HEK293 (cell line): ENCODE measurements around the gene ALG12.

Experiments used
- CTCF ChIA-PET: fragments of 350-600 bp; formaldehyde crosslinking; extraction: SDS; loops from one replicate; lab custom pipeline; 2021; ENCODE audit warnings: antibody characterized with exemption; lab: Yijun Ruan, JAX
- POLR2A ChIA-PET: fragments of 300-600 bp; formaldehyde crosslinking; extraction: SDS; loops from one replicate; lab custom pipeline; 2020; ENCODE audit warnings: antibody characterized with exemption, inconsistent platforms; lab: Yijun Ruan, JAX
- H3K27ac ChIP-seq: fragments of 200-500 bp; sonication (Bioruptor generic); 2 replicates; pipeline ENCODE4 v1.5.1; 2014; ENCODE audit warnings: low read depth, low read length, control low read depth, inconsistent platforms; ENCODE audit errors: extremely low read depth
- H3K36me3 ChIP-seq, 2 experiments: fragments of 200-500 bp in 1 of 2; sonication (Bioruptor generic) in 1 of 2; 1 replicate in 1 of 2; 2 replicates in 1 of 2; pipeline ENCODE4 v1.5.1; 2014 to 2017; ENCODE audit warnings: inconsistent platforms in 2 of 2, low read length in 2 of 2; ENCODE audit not compliant: control insufficient read depth in 2 of 2, insufficient read depth in 1 of 2
- H3K4me1 ChIP-seq: fragments of 200-500 bp; sonication (Bioruptor generic); 2 replicates; pipeline ENCODE4 v1.5.1; 2014; ENCODE audit warnings: mild to moderate bottlenecking, low read length, inconsistent platforms; ENCODE audit not compliant: control insufficient read depth, insufficient read depth
- H3K4me3 ChIP-seq: 2 replicates; pipeline ENCODE4 v1.5.1; 2011; ENCODE audit warnings: low read depth, mild to moderate bottlenecking, control low read depth, low read length, moderate library complexity
- H3K9me3 ChIP-seq: fragments of 200-500 bp; sonication (Bioruptor generic); 2 replicates; pipeline ENCODE4 v1.5.1; 2014; ENCODE audit warnings: low read depth, low read length, inconsistent platforms; ENCODE audit not compliant: control insufficient read depth, insufficient read depth
- TCF7L2 ChIP-seq: IDR thresholded peaks from 2 replicates; pipeline ENCODE4 v1.6.1; 2011; ENCODE audit warnings: low read depth, mild to moderate bottlenecking, inconsistent platforms, low read length, moderate library complexity, borderline replicate concordance
- ZBTB20 ChIP-seq: fragments of 450-650 bp; formaldehyde crosslinking; IDR thresholded peaks from 2 replicates; pipeline ENCODE4 v1.5.1; 2016; ENCODE audit warnings: missing biosample characterization, missing genetic modification characterization
- ZFP41 ChIP-seq: fragments of 450-650 bp; formaldehyde crosslinking; IDR thresholded peaks from 2 replicates; pipeline ENCODE4 v1.5.1; 2016; ENCODE audit warnings: missing biosample characterization, missing genetic modification characterization, borderline replicate concordance
- ZFP69B ChIP-seq: fragments of 450-650 bp; formaldehyde crosslinking; IDR thresholded peaks from 2 replicates; pipeline ENCODE4 v1.5.1; 2016; ENCODE audit warnings: missing biosample characterization, missing genetic modification characterization
- ZIC2 ChIP-seq: fragments of 450-650 bp; formaldehyde crosslinking; IDR thresholded peaks from 2 replicates; pipeline ENCODE4 v1.5.1; 2016; ENCODE audit warnings: missing biosample characterization, missing genetic modification characterization
- ZNF138 ChIP-seq: fragments of 450-650 bp; formaldehyde crosslinking; IDR thresholded peaks from 2 replicates; pipeline ENCODE4 v1.5.1; 2016; ENCODE audit warnings: missing biosample characterization, missing genetic modification characterization, borderline replicate concordance
- ZNF16 ChIP-seq: fragments of 450-650 bp; formaldehyde crosslinking; IDR thresholded peaks from 2 replicates; pipeline ENCODE4 v1.5.1; 2016; ENCODE audit warnings: low read depth, missing biosample characterization, missing genetic modification characterization
- ZNF394 ChIP-seq: fragments of 450-650 bp; formaldehyde crosslinking; IDR thresholded peaks from 2 replicates; pipeline ENCODE4 v1.5.1; 2016; ENCODE audit warnings: missing biosample characterization, missing genetic modification characterization, mild to moderate bottlenecking, moderate library complexity, borderline replicate concordance
- ZNF660 ChIP-seq: fragments of 450-650 bp; IDR thresholded peaks from 2 replicates; pipeline ENCODE4 v1.5.1; 2018; ENCODE audit warnings: missing biosample characterization, mild to moderate bottlenecking, missing genetic modification characterization
- ZSCAN30 ChIP-seq: fragments of 450-650 bp; IDR thresholded peaks from 2 replicates; pipeline ENCODE4 v1.5.1; 2018; ENCODE audit warnings: missing biosample characterization, mild to moderate bottlenecking, missing genetic modification characterization, moderate library complexity
- TF ChIP-seq, protein P1 (sequence below): fragments of 450-650 bp; formaldehyde crosslinking; IDR thresholded peaks from 2 replicates; pipeline ENCODE4 v1.5.1; 2016; ENCODE audit warnings: missing biosample characterization, missing genetic modification characterization
- TF ChIP-seq, protein P2 (sequence below): fragments of 450-650 bp; formaldehyde crosslinking; IDR thresholded peaks from 2 replicates; pipeline ENCODE4 v1.5.1; 2016; ENCODE audit warnings: missing biosample characterization, missing genetic modification characterization
- TF ChIP-seq, protein P3 (sequence below): fragments of 450-650 bp; formaldehyde crosslinking; IDR thresholded peaks from 2 replicates; pipeline ENCODE4 v1.5.1; 2016; ENCODE audit warnings: missing biosample characterization, missing genetic modification characterization
- TF ChIP-seq, protein P4 (sequence below): fragments of 450-650 bp; formaldehyde crosslinking; IDR thresholded peaks from 2 replicates; pipeline ENCODE4 v1.5.1; 2016; ENCODE audit warnings: missing biosample characterization, missing genetic modification characterization
- TF ChIP-seq, protein P5 (sequence below): fragments of 450-650 bp; formaldehyde crosslinking; IDR thresholded peaks from 2 replicates; pipeline ENCODE4 v1.5.1; 2016; ENCODE audit warnings: missing biosample characterization, missing genetic modification characterization
- TF ChIP-seq, protein P6 (sequence below): IDR thresholded peaks from 2 replicates; pipeline ENCODE4 v1.6.1; 2011; ENCODE audit warnings: mild to moderate bottlenecking, low read depth, low read length, borderline replicate concordance

The ALG12 gene

DNA sequence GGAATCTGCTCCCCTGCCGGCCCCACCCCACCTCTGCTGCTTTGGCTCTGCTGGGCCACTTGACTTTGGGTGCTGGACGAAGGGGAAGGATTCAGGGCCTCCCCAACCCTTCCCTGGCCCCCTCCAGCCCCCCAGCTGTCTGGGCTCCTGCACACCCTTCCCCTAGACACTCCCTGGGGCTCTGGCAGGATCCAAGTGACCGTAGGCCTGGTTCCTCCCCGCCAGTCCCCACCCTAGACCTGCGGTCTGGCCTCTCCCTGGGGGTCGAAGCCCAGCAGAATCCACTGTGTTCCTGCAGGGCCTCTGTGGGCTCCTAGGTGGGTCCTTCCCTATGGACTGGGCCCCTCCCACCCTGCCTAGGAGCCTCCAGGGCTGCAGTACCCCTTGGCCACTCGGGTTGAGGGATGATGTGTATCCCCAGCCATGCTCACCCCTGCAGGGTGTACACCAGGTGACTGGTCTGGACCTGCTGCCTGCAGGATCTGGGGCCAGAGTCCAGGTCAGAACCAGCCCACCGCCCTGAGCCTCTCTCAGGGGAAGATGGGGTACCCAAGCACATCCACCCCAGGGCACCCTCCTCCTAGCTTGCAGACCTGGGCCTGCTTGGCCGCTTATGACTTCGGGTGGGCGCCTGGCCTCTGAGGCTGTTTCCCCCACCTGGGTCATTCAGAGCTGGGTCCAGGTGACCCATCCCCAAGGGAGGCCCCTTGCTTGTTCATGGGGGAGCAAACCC is 48.0 kb upstream of the ALG12 start (continued):
- TF ChIP-seq ZNF138 (tag by site-specific recombination): no peak
- TF ChIP-seq, protein P1, sequence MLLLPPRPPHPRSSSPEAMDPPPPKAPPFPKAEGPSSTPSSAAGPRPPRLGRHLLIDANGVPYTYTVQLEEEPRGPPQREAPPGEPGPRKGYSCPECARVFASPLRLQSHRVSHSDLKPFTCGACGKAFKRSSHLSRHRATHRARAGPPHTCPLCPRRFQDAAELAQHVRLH (tag by site-specific recombination): no peak
- no peak for TF ChIP-seq ZNF16
- TF ChIP-seq, protein P2, sequence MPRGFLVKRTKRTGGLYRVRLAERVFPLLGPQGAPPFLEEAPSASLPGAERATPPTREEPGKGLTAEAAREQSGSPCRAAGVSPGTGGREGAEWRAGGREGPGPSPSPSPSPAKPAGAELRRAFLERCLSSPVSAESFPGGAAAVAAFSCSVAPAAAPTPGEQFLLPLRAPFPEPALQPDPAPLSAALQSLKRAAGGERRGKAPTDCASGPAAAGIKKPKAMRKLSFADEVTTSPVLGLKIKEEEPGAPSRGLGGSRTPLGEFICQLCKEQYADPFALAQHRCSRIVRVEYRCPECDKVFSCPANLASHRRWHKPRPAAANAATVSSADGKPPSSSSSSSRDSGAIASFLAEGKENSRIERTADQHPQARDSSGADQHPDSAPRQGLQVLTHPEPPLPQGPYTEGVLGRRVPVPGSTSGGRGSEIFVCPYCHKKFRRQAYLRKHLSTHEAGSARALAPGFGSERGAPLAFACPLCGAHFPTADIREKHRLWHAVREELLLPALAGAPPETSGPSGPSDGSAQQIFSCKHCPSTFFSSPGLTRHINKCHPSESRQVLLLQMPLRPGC (tag by site-specific recombination): no peak
- no peak for TF ChIP-seq ZFP69B
- TF ChIP-seq, all 188 proteins: peak for 8

DNA sequence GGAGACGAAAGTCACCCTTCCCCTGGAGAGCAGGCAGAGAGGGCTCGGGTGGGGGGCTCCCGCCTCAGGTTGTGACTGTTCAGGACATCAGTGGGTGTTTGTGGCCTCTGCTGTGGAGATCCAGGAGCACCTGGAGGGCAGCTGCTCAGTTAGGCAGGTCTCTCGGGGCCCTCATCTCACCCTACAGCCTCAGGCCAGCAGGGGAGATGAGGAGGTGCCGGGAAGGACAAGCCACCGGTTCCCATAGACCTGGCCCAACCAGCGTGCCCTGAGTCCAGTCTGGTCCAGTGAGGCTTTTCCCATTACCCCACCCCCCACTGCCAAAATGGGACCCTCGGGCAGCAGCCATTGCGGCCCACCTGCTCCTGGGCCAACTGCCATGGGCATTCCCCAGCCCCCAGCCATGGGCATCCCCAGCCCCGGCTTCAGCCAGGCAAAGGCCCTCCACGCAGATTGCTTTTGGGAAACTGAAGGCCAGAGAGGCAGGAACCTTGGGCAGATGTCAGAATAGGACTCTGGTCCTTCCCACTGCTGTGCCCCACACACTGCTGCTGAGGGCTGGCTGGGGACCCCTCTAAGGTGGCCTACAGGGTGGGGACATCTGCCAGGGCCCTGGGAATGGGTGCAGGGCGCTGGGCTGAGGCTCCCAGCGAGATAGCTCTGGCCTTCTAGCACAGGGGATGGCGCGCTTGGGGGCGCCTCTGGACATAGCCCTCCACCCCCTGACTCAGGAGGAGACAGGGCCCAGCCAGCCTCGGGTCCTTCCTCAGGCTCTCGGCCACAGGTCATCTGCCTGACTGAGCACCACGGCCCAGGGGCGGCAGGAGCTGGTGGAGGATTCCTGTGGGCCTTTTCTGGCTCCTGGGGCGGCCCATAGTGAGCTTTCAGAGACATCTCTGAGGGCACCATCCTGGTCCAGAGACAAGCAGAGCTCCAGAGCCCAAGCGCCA is 47.1 kb upstream of the ALG12 start:
- Histone ChIP-seq H3K4me3 (no peak overlapping the region), H3K27ac (0 out of 2 replicates have a peak overlapping the region, but pooled peaks have one; percentile 37), H3K9me3 (no peaks in the 10 kb centered on the region), H3K36me3 (peaks cover 10 to 41% of the 10 kb centered on the region in 2 experiments), H3K4me1 (peaks cover 8% of the 10 kb centered on the region)
- POLR2A ChIA-PET: interaction anchor here (0.9 to 1.8 kb wide), 4 partner anchors 13 to 65 kb away, joined by 3 to 6 read pairs (median 4); no protein-coding TSS in a partner anchor
- CTCF ChIA-PET: interaction anchor here (0.6 kb wide), 1 partner anchor 560 kb away, joined by 4 read pairs; no protein-coding TSS in a partner anchor
- no peak for TF ChIP-seq ZNF660
- 0 out of 2 replicates have a peak, but pooled peaks have one; percentile 41 for TF ChIP-seq ZBTB20 (tag by site-specific recombination)
- TF ChIP-seq ZNF394 (tag by site-specific recombination): peak; percentile 73; the same call in 1 of the 2 replicates
- TF ChIP-seq, protein P3, sequence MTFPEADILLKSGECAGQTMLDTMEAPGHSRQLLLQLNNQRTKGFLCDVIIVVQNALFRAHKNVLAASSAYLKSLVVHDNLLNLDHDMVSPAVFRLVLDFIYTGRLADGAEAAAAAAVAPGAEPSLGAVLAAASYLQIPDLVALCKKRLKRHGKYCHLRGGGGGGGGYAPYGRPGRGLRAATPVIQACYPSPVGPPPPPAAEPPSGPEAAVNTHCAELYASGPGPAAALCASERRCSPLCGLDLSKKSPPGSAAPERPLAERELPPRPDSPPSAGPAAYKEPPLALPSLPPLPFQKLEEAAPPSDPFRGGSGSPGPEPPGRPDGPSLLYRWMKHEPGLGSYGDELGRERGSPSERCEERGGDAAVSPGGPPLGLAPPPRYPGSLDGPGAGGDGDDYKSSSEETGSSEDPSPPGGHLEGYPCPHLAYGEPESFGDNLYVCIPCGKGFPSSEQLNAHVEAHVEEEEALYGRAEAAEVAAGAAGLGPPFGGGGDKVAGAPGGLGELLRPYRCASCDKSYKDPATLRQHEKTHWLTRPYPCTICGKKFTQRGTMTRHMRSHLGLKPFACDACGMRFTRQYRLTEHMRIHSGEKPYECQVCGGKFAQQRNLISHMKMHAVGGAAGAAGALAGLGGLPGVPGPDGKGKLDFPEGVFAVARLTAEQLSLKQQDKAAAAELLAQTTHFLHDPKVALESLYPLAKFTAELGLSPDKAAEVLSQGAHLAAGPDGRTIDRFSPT (tag by site-specific recombination): peak; percentile 27; the same call in 1 of the 2 replicates
- TF ChIP-seq, protein P4, sequence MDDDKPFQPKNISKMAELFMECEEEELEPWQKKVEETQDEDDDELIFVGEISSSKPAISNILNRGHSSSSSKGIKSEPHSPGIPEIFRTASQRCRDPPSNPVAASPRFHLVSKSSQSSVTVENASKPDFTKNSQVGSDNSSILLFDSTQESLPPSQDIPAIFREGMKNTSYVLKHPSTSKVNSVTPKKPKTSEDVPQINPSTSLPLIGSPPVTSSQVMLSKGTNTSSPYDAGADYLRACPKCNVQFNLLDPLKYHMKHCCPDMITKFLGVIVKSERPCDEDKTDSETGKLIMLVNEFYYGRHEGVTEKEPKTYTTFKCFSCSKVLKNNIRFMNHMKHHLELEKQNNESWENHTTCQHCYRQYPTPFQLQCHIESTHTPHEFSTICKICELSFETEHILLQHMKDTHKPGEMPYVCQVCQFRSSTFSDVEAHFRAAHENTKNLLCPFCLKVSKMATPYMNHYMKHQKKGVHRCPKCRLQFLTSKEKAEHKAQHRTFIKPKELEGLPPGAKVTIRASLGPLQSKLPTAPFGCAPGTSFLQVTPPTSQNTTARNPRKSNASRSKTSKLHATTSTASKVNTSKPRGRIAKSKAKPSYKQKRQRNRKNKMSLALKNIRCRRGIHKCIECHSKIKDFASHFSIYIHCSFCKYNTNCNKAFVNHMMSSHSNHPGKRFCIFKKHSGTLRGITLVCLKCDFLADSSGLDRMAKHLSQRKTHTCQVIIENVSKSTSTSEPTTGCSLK (tag by site-specific recombination): no peak
- peak; percentile 60 for TF ChIP-seq ZIC2 (tag by site-specific recombination)
- TF ChIP-seq TCF7L2: no peak
- TF ChIP-seq, protein P5, sequence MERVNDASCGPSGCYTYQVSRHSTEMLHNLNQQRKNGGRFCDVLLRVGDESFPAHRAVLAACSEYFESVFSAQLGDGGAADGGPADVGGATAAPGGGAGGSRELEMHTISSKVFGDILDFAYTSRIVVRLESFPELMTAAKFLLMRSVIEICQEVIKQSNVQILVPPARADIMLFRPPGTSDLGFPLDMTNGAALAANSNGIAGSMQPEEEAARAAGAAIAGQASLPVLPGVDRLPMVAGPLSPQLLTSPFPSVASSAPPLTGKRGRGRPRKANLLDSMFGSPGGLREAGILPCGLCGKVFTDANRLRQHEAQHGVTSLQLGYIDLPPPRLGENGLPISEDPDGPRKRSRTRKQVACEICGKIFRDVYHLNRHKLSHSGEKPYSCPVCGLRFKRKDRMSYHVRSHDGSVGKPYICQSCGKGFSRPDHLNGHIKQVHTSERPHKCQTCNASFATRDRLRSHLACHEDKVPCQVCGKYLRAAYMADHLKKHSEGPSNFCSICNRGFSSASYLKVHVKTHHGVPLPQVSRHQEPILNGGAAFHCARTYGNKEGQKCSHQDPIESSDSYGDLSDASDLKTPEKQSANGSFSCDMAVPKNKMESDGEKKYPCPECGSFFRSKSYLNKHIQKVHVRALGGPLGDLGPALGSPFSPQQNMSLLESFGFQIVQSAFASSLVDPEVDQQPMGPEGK: peak; percentile 17; the same call in 1 of the 2 replicates
- no peak for TF ChIP-seq ZFP41 (tag by site-specific recombination)
- TF ChIP-seq, protein P6, sequence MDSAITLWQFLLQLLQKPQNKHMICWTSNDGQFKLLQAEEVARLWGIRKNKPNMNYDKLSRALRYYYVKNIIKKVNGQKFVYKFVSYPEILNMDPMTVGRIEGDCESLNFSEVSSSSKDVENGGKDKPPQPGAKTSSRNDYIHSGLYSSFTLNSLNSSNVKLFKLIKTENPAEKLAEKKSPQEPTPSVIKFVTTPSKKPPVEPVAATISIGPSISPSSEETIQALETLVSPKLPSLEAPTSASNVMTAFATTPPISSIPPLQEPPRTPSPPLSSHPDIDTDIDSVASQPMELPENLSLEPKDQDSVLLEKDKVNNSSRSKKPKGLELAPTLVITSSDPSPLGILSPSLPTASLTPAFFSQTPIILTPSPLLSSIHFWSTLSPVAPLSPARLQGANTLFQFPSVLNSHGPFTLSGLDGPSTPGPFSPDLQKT: no peak
- TF ChIP-seq ZSCAN30 (tag by site-specific recombination): no peak
